ENCODE data around the gene TNFRSF6B.

GRCh38 chr20:63740070-63740626 is 43.7 kb downstream of the TNFRSF6B start:
- no peak for TF ChIP-seq CTCF (IDR thresholded peaks at IDR 0.05 in 8 of 11, conservative IDR thresholded peaks at IDR 0.05 in 3 of 11)
- no peak for TF ChIP-seq POLR2AphosphoS5 (IDR thresholded peaks at IDR 0.05)
- TF ChIP-seq POLR2A (IDR thresholded peaks at IDR 0.05): no peak
